GM19324 (cell line): ENCODE data around the gene MAPK14.
"Not testable (repeated sequence)": the region's sequence is repeated elsewhere in the genome, so short reads cannot be mapped to it uniquely, and the experiment has no call there.

ENCODE experiments used
- ATAC-seq: cut with Tn5 transposase; IDR thresholded peaks from one replicate; pipeline ENCODE4 v1.9.1; 2021; ENCODE audit warnings: mild to moderate bottlenecking, moderate library complexity; ENCODE audit not compliant: unreplicated experiment, low FRiP score

The MAPK14 gene

GRCh38 chr6:36067374-36068011, 39.9 kb downstream of the MAPK14 start:
- ATAC-seq, result no peak

DNA sequence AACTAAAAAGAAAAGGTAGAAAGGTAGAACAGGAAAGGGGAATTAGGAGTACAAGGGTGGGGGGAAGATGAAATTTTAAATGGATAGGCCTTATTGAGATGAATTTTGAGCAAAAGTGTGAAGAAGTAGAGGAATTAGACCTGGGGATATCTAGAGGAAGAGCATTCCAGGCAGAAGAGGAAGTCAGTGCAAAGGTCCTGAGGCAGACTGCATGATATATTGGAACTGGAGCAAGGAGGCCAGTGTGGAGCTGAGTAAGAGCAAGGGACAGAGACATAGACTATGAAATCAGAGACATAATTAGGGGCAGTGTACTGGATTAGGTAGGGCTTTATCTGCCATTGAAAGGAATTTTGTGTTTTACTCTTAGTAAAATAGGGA, 40.4 kb downstream of the MAPK14 start:
- no peak for ATAC-seq

DNA sequence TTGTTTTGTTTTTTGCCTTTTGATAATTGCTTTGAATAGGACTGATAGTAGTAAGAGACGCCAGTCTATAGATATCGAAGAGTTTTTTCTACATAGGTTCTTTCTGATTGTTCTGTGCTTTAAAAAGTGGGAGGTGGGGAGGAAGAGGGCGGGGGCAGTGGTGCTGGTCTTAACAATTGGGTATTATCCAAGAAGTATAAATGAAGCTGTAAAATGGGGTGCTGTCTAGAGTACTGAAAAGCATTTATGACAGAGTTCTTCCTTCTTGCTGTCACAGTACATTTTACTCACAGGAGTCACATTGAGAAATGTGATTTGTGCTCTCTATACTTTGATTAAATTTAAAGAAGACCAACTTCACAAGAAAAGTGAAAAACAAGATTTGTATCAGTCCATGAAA, 41.0 kb downstream of the MAPK14 start:
- no peak for ATAC-seq

- no peak for ATAC-seq
Measured at GRCh38 chr6:36069573-36069972, 42.0 kb downstream of the MAPK14 start.

DNA sequence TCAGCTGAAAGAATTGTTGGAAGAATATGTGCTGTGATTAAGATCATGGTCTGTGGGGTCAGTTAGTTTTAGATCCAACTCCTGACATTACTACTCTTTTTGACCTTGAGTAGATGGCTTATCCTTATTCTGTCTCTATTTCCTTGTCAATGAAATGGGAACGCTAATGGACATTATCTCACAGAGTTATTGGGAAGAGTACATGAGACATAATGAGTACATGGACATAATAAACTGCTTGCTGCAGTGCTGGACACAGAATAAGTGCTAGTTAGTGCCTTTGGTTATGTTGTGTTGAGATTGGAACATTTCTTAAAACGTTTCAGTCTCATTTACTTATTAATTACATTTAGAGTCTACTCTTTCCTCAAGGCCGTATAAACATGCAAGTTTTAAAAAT, 42.6 kb downstream of the MAPK14 start:
- ATAC-seq, result no peak

GRCh38 chr6:36071281-36071680, 43.7 kb downstream of the MAPK14 start:
- no peak for ATAC-seq

DNA sequence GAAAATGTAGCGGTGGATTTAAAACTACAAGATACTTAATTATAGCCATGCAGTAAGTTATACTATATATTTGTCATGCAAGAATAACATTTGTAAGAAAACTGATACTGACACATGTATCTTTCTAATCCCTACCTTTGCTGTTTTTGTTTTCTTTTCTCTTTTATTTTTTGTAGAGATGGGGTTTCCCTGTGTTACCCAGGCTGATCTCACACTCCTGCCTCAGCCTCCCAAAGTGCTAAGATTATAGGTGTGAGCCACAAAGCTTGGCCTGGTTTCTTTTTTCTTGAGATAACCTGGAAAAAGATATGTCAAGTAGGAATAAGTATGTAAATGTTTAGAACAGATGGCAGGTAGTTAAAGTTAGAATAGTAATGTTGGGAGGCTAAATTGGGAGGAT, 44.1 kb downstream of the MAPK14 start:
- ATAC-seq, result no peak

- ATAC-seq, result no peak
Measured at GRCh38 chr6:36072681-36073080, 45.1 kb downstream of the MAPK14 start.

GRCh38 chr6:36073587-36073986, 46.0 kb downstream of the MAPK14 start:
- no peak for ATAC-seq

DNA sequence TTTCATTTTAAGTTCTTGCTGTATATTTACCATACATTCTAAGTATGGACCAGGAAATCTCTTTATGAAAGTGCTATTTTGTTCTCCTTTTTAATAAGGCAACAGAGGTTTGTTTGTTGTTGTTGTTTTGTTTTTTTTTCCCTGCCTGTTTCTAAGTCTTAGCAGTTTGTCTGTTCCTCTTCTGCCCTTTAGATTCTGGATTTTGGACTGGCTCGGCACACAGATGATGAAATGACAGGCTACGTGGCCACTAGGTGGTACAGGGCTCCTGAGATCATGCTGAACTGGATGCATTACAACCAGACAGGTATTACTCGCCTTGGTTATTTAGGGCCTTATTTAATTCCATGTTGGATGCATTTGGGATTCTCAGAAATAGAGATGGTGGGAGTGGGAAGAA, 48.0 kb downstream of the MAPK14 start:
- ATAC-seq, result no peak

- no peak for ATAC-seq
Measured at GRCh38 chr6:36076178-36077063, 48.8 kb downstream of the MAPK14 start.

- ATAC-seq, result no peak
Measured at GRCh38 chr6:36078159-36078558, 50.6 kb downstream of the MAPK14 start.

- no peak for ATAC-seq
Measured at GRCh38 chr6:36079601-36080000, 52.0 kb downstream of the MAPK14 start.

GRCh38 chr6:36082318-36082717, 54.7 kb downstream of the MAPK14 start:
- ATAC-seq, result no peak

GRCh38 chr6:36083446-36083845, 55.8 kb downstream of the MAPK14 start:
- no peak for ATAC-seq

GRCh38 chr6:36088204-36088603, 60.6 kb downstream of the MAPK14 start:
- ATAC-seq, result not testable (repeated sequence)

GRCh38 chr6:36089048-36089447, 61.4 kb downstream of the MAPK14 start:
- ATAC-seq, result no peak

DNA sequence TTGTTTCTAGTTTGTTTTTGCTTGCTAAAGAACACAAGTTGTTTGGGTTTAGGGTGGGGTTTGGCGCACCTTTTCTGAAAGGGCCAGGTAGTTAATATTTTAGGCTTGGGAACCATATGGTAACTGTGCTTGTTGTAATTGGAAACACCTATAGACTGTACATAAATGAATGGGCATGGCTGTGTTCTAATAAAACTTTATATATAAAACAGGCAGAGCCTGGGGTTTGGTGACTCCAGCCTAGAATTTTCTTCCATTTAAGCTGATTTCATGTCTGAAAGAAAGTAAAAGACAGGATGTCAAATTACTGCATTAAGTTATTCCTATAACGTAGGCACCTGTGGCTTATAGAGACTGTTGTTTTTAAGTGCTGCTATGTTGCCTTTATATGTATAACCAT, 66.6 kb downstream of the MAPK14 start:
- ATAC-seq, result no peak

GRCh38 chr6:36094753-36095496, 67.3 kb downstream of the MAPK14 start:
- ATAC-seq, result no peak

DNA sequence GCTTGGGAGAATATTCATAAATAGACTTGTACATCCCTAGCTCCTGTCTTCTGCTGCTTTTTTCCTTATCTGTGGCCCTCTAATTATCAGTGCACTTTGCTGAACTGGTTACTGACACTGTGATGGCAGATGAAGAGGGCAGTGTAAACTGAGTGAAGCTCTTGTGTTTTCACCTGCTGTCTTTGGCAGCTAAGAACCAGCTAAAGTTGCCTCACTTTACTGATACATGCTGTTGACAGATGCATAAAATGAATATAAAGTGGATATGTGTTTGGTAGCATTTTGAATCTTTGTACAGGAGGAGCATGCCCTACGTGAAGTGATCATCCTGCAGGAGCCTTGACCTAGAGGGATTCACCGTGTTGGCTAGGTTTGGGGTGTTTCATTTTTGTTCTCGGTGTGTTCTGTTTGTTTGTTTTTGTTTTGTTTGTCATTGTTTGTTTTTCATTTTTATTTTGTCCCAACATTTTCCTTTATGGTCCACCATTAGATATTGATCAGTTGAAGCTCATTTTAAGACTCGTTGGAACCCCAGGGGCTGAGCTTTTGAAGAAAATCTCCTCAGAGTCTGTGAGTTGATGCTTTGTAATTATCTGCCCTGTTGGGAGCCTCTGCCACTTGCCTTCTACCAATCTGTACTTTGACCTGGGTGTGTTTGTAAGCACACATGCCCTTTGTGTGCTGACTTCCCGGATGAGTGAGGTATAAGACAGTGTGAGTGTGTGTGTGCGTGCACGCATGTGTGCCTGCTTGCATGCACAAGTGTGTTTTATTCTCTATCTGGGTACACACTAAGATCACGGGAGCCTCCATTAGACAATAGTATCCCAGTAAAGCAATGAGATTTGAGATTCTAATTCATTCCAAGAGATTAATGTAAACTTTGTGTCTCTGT, 68.1 kb downstream of the MAPK14 start:
- no peak for ATAC-seq
